Liver (tissue), 9 donors: ENCODE data around the gene TNRC6B. TPM values are rescaled to one million over a fixed set of nuclear protein-coding genes. Genes with fewer than 3 reads are reported as not detected.

ENCODE experiments used
- DNase-seq: peaks from one replicate; pipeline ENCODE4 v3.0.0-alpha.2; 2017; ENCODE audit warnings: low spot score
- H3K27ac ChIP-seq, 2 donors: one replicate each; pipeline ENCODE4 v1.7.0; 2013; ENCODE audit warnings: inconsistent platforms in 2 of 2, low read length in 2 of 2, control low read depth in 1 of 2, low read depth in 1 of 2, mild to moderate bottlenecking in 1 of 2
- H3K27me3 ChIP-seq, 4 donors: one replicate each; pipeline versions ENCODE4 v1.6.1 to v1.7.0; 2013; ENCODE audit warnings: low read length in 3 of 4, inconsistent platforms in 1 of 4, mild to moderate bottlenecking in 1 of 4, moderate library complexity in 1 of 4; ENCODE audit not compliant: control insufficient read depth in 4 of 4, insufficient read depth in 4 of 4
- H3K36me3 ChIP-seq, 4 donors: one replicate each; pipeline versions ENCODE4 v1.6.1 to v1.7.0; 2013; ENCODE audit warnings: low read length in 3 of 4, mild to moderate bottlenecking in 3 of 4, low read depth in 1 of 4, moderate library complexity in 1 of 4; ENCODE audit not compliant: control insufficient read depth in 4 of 4, insufficient read depth in 3 of 4
- H3K4me1 ChIP-seq, 4 donors: one replicate each; pipeline versions ENCODE4 v1.6.1 to v1.7.0; 2013; ENCODE audit warnings: low read length in 3 of 4, mild to moderate bottlenecking in 3 of 4, moderate library complexity in 1 of 4; ENCODE audit not compliant: control insufficient read depth in 4 of 4, insufficient read depth in 4 of 4
- H3K4me3 ChIP-seq, 3 donors: one replicate each; pipeline versions ENCODE4 v1.6.1 to v1.7.0; 2013; ENCODE audit warnings: low read length in 3 of 3, control low read depth in 1 of 3, low read depth in 1 of 3, mild to moderate bottlenecking in 1 of 3
- H3K9ac ChIP-seq, 2 donors: one replicate each; pipeline ENCODE4 v1.7.0; 2013; ENCODE audit warnings: low read length in 2 of 2, mild to moderate bottlenecking in 2 of 2, moderate library complexity in 2 of 2, control low read depth in 1 of 2, low read depth in 1 of 2
- H3K9me3 ChIP-seq, 4 donors: one replicate each; pipeline versions ENCODE4 v1.6.1 to v1.7.0; 2013; ENCODE audit warnings: low read length in 3 of 4; ENCODE audit not compliant: control insufficient read depth in 4 of 4
- CTCF ChIP-seq: fragments of 150-350 bp; IDR thresholded peaks from 2 replicates; pipeline ENCODE4 v1.5.1; 2017; ENCODE audit warnings: improper control_type of control experiment, low read depth, low read length; ENCODE audit not compliant: missing input control
- EGR1 ChIP-seq, 2 donors: IDR thresholded peaks; 2 replicates each; pipeline ENCODE4 v1.6.1; 2016 to 2018; ENCODE audit warnings: antibody characterized with exemption in 2 of 2, low read depth in 2 of 2
- FOXA1 ChIP-seq: IDR thresholded peaks from 2 replicates; pipeline ENCODE4 v1.6.1; 2016; ENCODE audit warnings: antibody characterized with exemption
- FOXA2 ChIP-seq: IDR thresholded peaks from 2 replicates; pipeline ENCODE4 v1.6.1; 2016; ENCODE audit warnings: antibody characterized with exemption
- GABPA ChIP-seq, 2 donors: IDR thresholded peaks in 1 of 2; conservative IDR thresholded peaks in 1 of 2; 2 replicates each; pipeline ENCODE4 v1.6.1; 2016; ENCODE audit warnings: antibody characterized with exemption in 2 of 2, mild to moderate bottlenecking in 1 of 2, moderate library complexity in 1 of 2
- HNF4A ChIP-seq, 2 donors: conservative IDR thresholded peaks; 2 replicates each; pipeline ENCODE4 v1.6.1; 2016; ENCODE audit warnings: antibody characterized with exemption in 2 of 2, mild to moderate bottlenecking in 2 of 2
- HNF4G ChIP-seq: IDR thresholded peaks from 2 replicates; pipeline ENCODE4 v1.6.1; 2016; ENCODE audit warnings: antibody characterized with exemption
- JUND ChIP-seq, 2 donors: IDR thresholded peaks; 2 replicates each; pipeline ENCODE4 v1.6.1; 2016; ENCODE audit warnings: antibody characterized with exemption in 2 of 2
- NR2F2 ChIP-seq: IDR thresholded peaks from 2 replicates; pipeline ENCODE4 v1.6.1; 2016; ENCODE audit warnings: antibody characterized with exemption
- RAD21 ChIP-seq, 2 donors: IDR thresholded peaks; 2 replicates each; pipeline ENCODE4 v1.6.1; 2016; ENCODE audit warnings: antibody characterized with exemption in 2 of 2, mild to moderate bottlenecking in 2 of 2
- RXRA ChIP-seq, 2 donors: IDR thresholded peaks; 2 replicates each; pipeline ENCODE4 v1.6.1; 2017 to 2018; ENCODE audit warnings: antibody characterized with exemption in 2 of 2, mild to moderate bottlenecking in 1 of 2
- SP1 ChIP-seq: IDR thresholded peaks from 2 replicates; pipeline ENCODE4 v1.6.1; 2018; ENCODE audit warnings: antibody characterized with exemption, mild to moderate bottlenecking
- TAF1 ChIP-seq: conservative IDR thresholded peaks from 2 replicates; pipeline ENCODE4 v1.6.1; 2016; ENCODE audit warnings: antibody characterized with exemption, mild to moderate bottlenecking
- YY1 ChIP-seq: IDR thresholded peaks from 2 replicates; pipeline ENCODE4 v1.6.1; 2016; ENCODE audit warnings: antibody characterized with exemption, mild to moderate bottlenecking
- WGBS: extraction: QIAGEN DNeasy Blood & Tissue Kit; methylation state at CpG from one replicate; pipeline ENCODE4 v1.1.7; 2013; 5-methylcytosine and 5-hydroxymethylcytosine counted together
- polyA plus RNA-seq, 2 donors: library from polyadenylated mRNA; stranded (reverse) in 1 of 2; unstranded in 1 of 2; fragments of 200-250 nt in 1 of 2; fragments of >200 nt in 1 of 2; fragmentation: Nextera tagmentation in 1 of 2; extraction: Ambion mirVana in 1 of 2; gene quantifications; one replicate each; pipeline versions ENCODE4 v1.2.1 to v1.2.3, GENCODE V29; 2013 to 2015
- total RNA-seq, 2 donors: library from RNA; depleted of rRNA; stranded (reverse); fragments of >200 nt; gene quantifications; one replicate each; pipeline ENCODE4 v1.2.3, GENCODE V29; 2014
- TF ChIP-seq, protein P1 (sequence below): IDR thresholded peaks from 2 replicates; pipeline ENCODE4 v1.6.1; 2016; ENCODE audit warnings: antibody characterized with exemption
- TF ChIP-seq, protein P2 (sequence below): IDR thresholded peaks from 2 replicates; pipeline ENCODE4 v1.6.1; 2016; ENCODE audit warnings: antibody characterized with exemption, mild to moderate bottlenecking
- TF ChIP-seq, protein P3 (sequence below): IDR thresholded peaks from 2 replicates; pipeline ENCODE4 v1.6.1; 2016; ENCODE audit warnings: antibody characterized with exemption
- TF ChIP-seq, protein P4 (sequence below): IDR thresholded peaks from 2 replicates; pipeline ENCODE4 v1.6.1; 2016; ENCODE audit warnings: antibody characterized with exemption
- donor health status: healthy.
- donor health status: healthy.
- donor health status: healthy.
- donor health status: healthy.
- donor health status: healthy.

The TNRC6B gene
- total and polyA plus RNA-seq, 4 donors = 4.6 to 39.1 (median 26.4) TPM

DNA sequence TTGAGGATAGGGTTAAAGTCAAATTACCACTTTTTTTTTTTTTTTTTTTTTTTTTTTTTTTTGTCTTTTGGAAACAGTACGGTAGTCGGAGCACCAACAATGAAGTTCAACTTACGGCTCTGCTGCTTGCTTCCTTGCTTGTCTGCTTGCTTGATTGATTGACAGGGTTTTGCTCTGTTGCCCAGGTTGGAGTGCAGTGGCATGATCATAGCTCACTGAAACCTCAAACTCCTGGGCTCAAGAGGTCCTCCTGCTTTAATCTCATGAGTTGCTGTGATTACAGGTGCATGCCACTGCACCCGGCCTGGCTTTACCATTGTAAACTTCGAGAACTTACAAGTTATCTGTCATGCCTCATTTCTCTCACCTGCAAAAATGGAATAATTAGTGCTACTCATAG is 198.4 kb downstream of the TNRC6B start:
- Histone ChIP-seq H3K36me3 (peaks cover 0 to 4% (median under 1%) of the 10 kb centered on the region in 4 donors), H3K27me3 (no peaks in the 10 kb centered on the region), H3K4me1 (peaks cover 3 to 4% (median 4%) of the 10 kb centered on the region in 4 donors), H3K4me3 (no peak overlapping the region), H3K9ac (no peak overlapping the region), H3K27ac (no peak overlapping the region), H3K9me3 (no peaks in the 10 kb centered on the region)
- no peak for TF ChIP-seq YY1
- no peak for TF ChIP-seq RAD21 (IDR thresholded peaks at IDR 0.05)
- no peak for TF ChIP-seq TAF1
- no peak for TF ChIP-seq RXRA (IDR thresholded peaks at IDR 0.05)
- TF ChIP-seq, protein P1, sequence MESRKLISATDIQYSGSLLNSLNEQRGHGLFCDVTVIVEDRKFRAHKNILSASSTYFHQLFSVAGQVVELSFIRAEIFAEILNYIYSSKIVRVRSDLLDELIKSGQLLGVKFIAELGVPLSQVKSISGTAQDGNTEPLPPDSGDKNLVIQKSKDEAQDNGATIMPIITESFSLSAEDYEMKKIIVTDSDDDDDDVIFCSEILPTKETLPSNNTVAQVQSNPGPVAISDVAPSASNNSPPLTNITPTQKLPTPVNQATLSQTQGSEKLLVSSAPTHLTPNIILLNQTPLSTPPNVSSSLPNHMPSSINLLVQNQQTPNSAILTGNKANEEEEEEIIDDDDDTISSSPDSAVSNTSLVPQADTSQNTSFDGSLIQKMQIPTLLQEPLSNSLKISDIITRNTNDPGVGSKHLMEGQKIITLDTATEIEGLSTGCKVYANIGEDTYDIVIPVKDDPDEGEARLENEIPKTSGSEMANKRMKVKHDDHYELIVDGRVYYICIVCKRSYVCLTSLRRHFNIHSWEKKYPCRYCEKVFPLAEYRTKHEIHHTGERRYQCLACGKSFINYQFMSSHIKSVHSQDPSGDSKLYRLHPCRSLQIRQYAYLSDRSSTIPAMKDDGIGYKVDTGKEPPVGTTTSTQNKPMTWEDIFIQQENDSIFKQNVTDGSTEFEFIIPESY = no peak
- TF ChIP-seq GABPA (IDR thresholded peaks at IDR 0.05 in 1 of 2, conservative IDR thresholded peaks at IDR 0.05 in 1 of 2) = no peak
- no peak for TF ChIP-seq SP1
- no peak for TF ChIP-seq HNF4G
- no peak for TF ChIP-seq CTCF
- TF ChIP-seq, protein P2, sequence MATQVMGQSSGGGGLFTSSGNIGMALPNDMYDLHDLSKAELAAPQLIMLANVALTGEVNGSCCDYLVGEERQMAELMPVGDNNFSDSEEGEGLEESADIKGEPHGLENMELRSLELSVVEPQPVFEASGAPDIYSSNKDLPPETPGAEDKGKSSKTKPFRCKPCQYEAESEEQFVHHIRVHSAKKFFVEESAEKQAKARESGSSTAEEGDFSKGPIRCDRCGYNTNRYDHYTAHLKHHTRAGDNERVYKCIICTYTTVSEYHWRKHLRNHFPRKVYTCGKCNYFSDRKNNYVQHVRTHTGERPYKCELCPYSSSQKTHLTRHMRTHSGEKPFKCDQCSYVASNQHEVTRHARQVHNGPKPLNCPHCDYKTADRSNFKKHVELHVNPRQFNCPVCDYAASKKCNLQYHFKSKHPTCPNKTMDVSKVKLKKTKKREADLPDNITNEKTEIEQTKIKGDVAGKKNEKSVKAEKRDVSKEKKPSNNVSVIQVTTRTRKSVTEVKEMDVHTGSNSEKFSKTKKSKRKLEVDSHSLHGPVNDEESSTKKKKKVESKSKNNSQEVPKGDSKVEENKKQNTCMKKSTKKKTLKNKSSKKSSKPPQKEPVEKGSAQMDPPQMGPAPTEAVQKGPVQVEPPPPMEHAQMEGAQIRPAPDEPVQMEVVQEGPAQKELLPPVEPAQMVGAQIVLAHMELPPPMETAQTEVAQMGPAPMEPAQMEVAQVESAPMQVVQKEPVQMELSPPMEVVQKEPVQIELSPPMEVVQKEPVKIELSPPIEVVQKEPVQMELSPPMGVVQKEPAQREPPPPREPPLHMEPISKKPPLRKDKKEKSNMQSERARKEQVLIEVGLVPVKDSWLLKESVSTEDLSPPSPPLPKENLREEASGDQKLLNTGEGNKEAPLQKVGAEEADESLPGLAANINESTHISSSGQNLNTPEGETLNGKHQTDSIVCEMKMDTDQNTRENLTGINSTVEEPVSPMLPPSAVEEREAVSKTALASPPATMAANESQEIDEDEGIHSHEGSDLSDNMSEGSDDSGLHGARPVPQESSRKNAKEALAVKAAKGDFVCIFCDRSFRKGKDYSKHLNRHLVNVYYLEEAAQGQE = no peak
- TF ChIP-seq EGR1 (IDR thresholded peaks at IDR 0.05; ENCODE audit: low read depth in 2 of 2) = no peak
- TF ChIP-seq FOXA2 = no peak
- TF ChIP-seq HNF4A (conservative IDR thresholded peaks at IDR 0.05) = no peak
- no peak for TF ChIP-seq NR2F2
- TF ChIP-seq, protein P3, sequence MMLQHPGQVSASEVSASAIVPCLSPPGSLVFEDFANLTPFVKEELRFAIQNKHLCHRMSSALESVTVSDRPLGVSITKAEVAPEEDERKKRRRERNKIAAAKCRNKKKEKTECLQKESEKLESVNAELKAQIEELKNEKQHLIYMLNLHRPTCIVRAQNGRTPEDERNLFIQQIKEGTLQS = no peak
- no peak for TF ChIP-seq JUND (IDR thresholded peaks at IDR 0.05)
- TF ChIP-seq, protein P4, sequence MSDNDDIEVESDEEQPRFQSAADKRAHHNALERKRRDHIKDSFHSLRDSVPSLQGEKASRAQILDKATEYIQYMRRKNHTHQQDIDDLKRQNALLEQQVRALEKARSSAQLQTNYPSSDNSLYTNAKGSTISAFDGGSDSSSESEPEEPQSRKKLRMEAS = no peak
- TF ChIP-seq FOXA1 = no peak
- no peak for DNase-seq
- WGBS = 95% methylated on average over 5 of the region's 5 CpGs
